Measurements from ENCODE around the gene RNF149.
A peak's percentile ranks its signal among the peaks of the same experiment; 100 is the strongest.
"Not testable (repeated sequence)": the region's sequence is repeated elsewhere in the genome, so short reads cannot be mapped to it uniquely, and the experiment has no call there.

Gene RNF149

GRCh38 chr2:101308432-101309210, at the start of gene RNF149:
Gene RNF149, minus strand, starts transcription at chr2:101308701. Its CDS starts 113 bp downstream, at chr2:101308588.
- DNase-seq, result peak; percentile 96

- DNase-seq, result no peak
Measured at GRCh38 chr2:101357376-101357775, 48.9 kb upstream of the RNF149 start.

GRCh38 chr2:101356521-101356920, 48.0 kb upstream of the RNF149 start:
- no peak for DNase-seq

GRCh38 chr2:101356055-101356454, 47.6 kb upstream of the RNF149 start:
- no peak for DNase-seq

- DNase-seq, result no peak
Measured at GRCh38 chr2:101355401-101356054, 47.0 kb upstream of the RNF149 start.

- DNase-seq, result no peak
Measured at GRCh38 chr2:101354420-101355311, 46.2 kb upstream of the RNF149 start.

GRCh38 chr2:101352631-101353030, 44.1 kb upstream of the RNF149 start:
- DNase-seq, result not testable (repeated sequence)

GRCh38 chr2:101351207-101351606, 42.7 kb upstream of the RNF149 start:
- no peak for DNase-seq

GRCh38 chr2:101349893-101350662, 41.6 kb upstream of the RNF149 start:
- no peak for DNase-seq

- DNase-seq, result no peak
Measured at GRCh38 chr2:101348883-101349282, 40.4 kb upstream of the RNF149 start.

- no peak for DNase-seq
Measured at GRCh38 chr2:101346909-101347308, 38.4 kb upstream of the RNF149 start.

GRCh38 chr2:101344137-101344536, 35.6 kb upstream of the RNF149 start:
- DNase-seq, result no peak

GRCh38 chr2:101342625-101343008, 34.1 kb upstream of the RNF149 start:
- DNase-seq, result peak; percentile 46

GRCh38 chr2:101341901-101342624, 33.6 kb upstream of the RNF149 start:
- peak; percentile 89 for DNase-seq

- DNase-seq, result no peak
Measured at GRCh38 chr2:101341421-101341820, 32.9 kb upstream of the RNF149 start.

- no peak for DNase-seq
Measured at GRCh38 chr2:101340141-101340551, 31.6 kb upstream of the RNF149 start.

- no peak for DNase-seq
Measured at GRCh38 chr2:101339266-101339880, 30.9 kb upstream of the RNF149 start.

GRCh38 chr2:101337877-101338276, 29.4 kb upstream of the RNF149 start:
- no peak for DNase-seq

GRCh38 chr2:101332885-101333766, 24.6 kb upstream of the RNF149 start:
- DNase-seq, result no peak

GRCh38 chr2:101331202-101331601, 22.7 kb upstream of the RNF149 start:
- no peak for DNase-seq

Data from DMS53 (cell line).